Activated CD4-positive, alpha-beta T cell treated with anti-CD3 and anti-CD28 coated beads for 1 hour (primary cell): ENCODE measurements around the gene RASSF3.
A peak's percentile ranks its signal among the peaks of the same experiment; 100 is the strongest.
"Not testable (repeated sequence)": the region's sequence is repeated elsewhere in the genome, so short reads cannot be mapped to it uniquely, and the experiment has no call there.

Experiments
- DNase-seq: peaks from one replicate; pipeline ENCODE4 v3.0.0-alpha.2; 2020

The RASSF3 gene

GRCh38 chr12:64598831-64599230 lies 11.5 kb upstream of the RASSF3 start:
- no peak for DNase-seq

GRCh38 chr12:64600164-64600561 lies 10.1 kb upstream of the RASSF3 start:
- no peak for DNase-seq

- no peak for DNase-seq
These were observed 7.0 kb upstream of the RASSF3 start for GRCh38 chr12:64603183-64603841.

GRCh38 chr12:64608901-64609535 lies 1.3 kb upstream of the RASSF3 start:
- no peak for DNase-seq

GRCh38 chr12:64609536-64610078 lies 688 bp upstream of the RASSF3 start:
- no peak for DNase-seq

- DNase-seq: peak; percentile 55
These were observed 505 bp downstream of the RASSF3 start for GRCh38 chr12:64610660-64611340.

- no peak for DNase-seq
These were observed 1.3 kb downstream of the RASSF3 start for GRCh38 chr12:64611341-64612284.

GRCh38 chr12:64612843-64613242 lies 2.5 kb downstream of the RASSF3 start:
- no peak for DNase-seq

GRCh38 chr12:64613775-64614398 lies 3.6 kb downstream of the RASSF3 start:
- DNase-seq: not testable (repeated sequence)

- no peak for DNase-seq
These were observed 5.9 kb downstream of the RASSF3 start for GRCh38 chr12:64616201-64616600.

GRCh38 chr12:64618953-64619590 lies 8.8 kb downstream of the RASSF3 start:
- no peak for DNase-seq

- DNase-seq: no peak
These were observed 11.1 kb downstream of the RASSF3 start for GRCh38 chr12:64621257-64621942.

- DNase-seq: no peak
These were observed 13.7 kb downstream of the RASSF3 start for GRCh38 chr12:64624035-64624434.

- DNase-seq: no peak
These were observed 15.2 kb downstream of the RASSF3 start for GRCh38 chr12:64625243-64626077.

GRCh38 chr12:64626588-64626987 lies 16.3 kb downstream of the RASSF3 start:
- DNase-seq: not testable (repeated sequence)

- no peak for DNase-seq
These were observed 17.5 kb downstream of the RASSF3 start for GRCh38 chr12:64627771-64628170.

GRCh38 chr12:64631197-64631596 lies 20.9 kb downstream of the RASSF3 start:
- DNase-seq: no peak

- no peak for DNase-seq
These were observed 23.0 kb downstream of the RASSF3 start for GRCh38 chr12:64633011-64633939.

GRCh38 chr12:64633940-64634337 lies 23.6 kb downstream of the RASSF3 start:
- no peak for DNase-seq
